Common myeloid progenitor, CD34-positive (primary cell): ENCODE measurements around the gene PTPRA.
A peak's percentile ranks its signal among the peaks of the same experiment; 100 is the strongest.

ENCODE experiments used
- CTCF ChIA-PET: fragments of 350-600 bp; sonication (Branson Sonifier 250); formaldehyde crosslinking; loops from one replicate; lab custom pipeline; 2021; ENCODE audit warnings: antibody characterized with exemption; lab: Charles Lee
- POLR2A ChIA-PET: fragments of 350-600 bp; sonication (Branson Sonifier 250); formaldehyde crosslinking; loops from one replicate; lab custom pipeline; 2021; ENCODE audit warnings: antibody characterized with exemption; lab: Charles Lee
- DNase-seq, 3 donors: peaks; one replicate each; pipeline versions ENCODE4 v3.0.0 to v3.0.0-alpha.2; 2013
- H3K27ac ChIP-seq, 2 experiments: 1 replicate in 1 of 2; 2 replicates in 1 of 2; pipeline ENCODE4 v1.7.0; 2013; ENCODE audit warnings: inconsistent platforms in 2 of 2, low read length in 2 of 2, mild to moderate bottlenecking in 2 of 2, low read depth in 1 of 2, moderate library complexity in 1 of 2; ENCODE audit not compliant: severe bottlenecking in 2 of 2, insufficient read depth in 1 of 2, poor library complexity in 1 of 2
- H3K27me3 ChIP-seq, 5 experiments: replicated peaks in 2 of 5; 1 replicate in 3 of 5; 2 replicates in 2 of 5; pipeline versions ENCODE4 v1.6.1 to v1.7.0; 2013; ENCODE audit warnings: low read length in 4 of 5, mild to moderate bottlenecking in 2 of 5, moderate library complexity in 2 of 5, inconsistent platforms in 1 of 5; ENCODE audit not compliant: insufficient read depth in 5 of 5, control insufficient read depth in 4 of 5
- H3K36me3 ChIP-seq, 4 experiments: 1 replicate in 2 of 4; 2 replicates in 2 of 4; pipeline versions ENCODE4 v1.6.1 to v1.7.0; 2013; ENCODE audit warnings: low read length in 3 of 4, control low read depth in 1 of 4, mild to moderate bottlenecking in 1 of 4; ENCODE audit not compliant: control insufficient read depth in 4 of 4, insufficient read depth in 4 of 4
- H3K4me1 ChIP-seq, 4 experiments: 1 replicate in 3 of 4; 2 replicates in 1 of 4; pipeline versions ENCODE4 v1.6.1 to v1.7.1; 2013; ENCODE audit warnings: low read length in 3 of 4, mild to moderate bottlenecking in 3 of 4, control low read depth in 1 of 4, inconsistent platforms in 1 of 4, moderate library complexity in 1 of 4; ENCODE audit not compliant: control insufficient read depth in 4 of 4, insufficient read depth in 4 of 4; ENCODE audit errors: control extremely low read depth in 1 of 4
- H3K4me3 ChIP-seq, 7 experiments: 1 replicate in 4 of 7; 2 replicates in 3 of 7; pipeline versions ENCODE4 v1.5.1 to v1.7.0; 2013; ENCODE audit warnings: mild to moderate bottlenecking in 7 of 7, low read length in 6 of 7, moderate library complexity in 6 of 7, inconsistent platforms in 2 of 7, low read depth in 2 of 7, control low read depth in 1 of 7; ENCODE audit not compliant: insufficient read depth in 4 of 7, control insufficient read depth in 1 of 7; ENCODE audit errors: extremely low read depth in 1 of 7
- H3K9me3 ChIP-seq, 5 experiments: 1 replicate in 4 of 5; 2 replicates in 1 of 5; pipeline versions ENCODE4 v1.6.1 to v1.7.1; 2013; ENCODE audit warnings: low read length in 4 of 5, mild to moderate bottlenecking in 2 of 5, inconsistent platforms in 1 of 5, low read depth in 1 of 5, moderate library complexity in 1 of 5; ENCODE audit not compliant: control insufficient read depth in 4 of 5, insufficient read depth in 2 of 5; ENCODE audit errors: control extremely low read depth in 1 of 5
- WGBS: methylation state at CpG from one replicate; pipeline ENCODE4 v1.1.5; 2013; ENCODE audit not compliant: insufficient coverage; 5-methylcytosine and 5-hydroxymethylcytosine counted together

The PTPRA gene

DNA sequence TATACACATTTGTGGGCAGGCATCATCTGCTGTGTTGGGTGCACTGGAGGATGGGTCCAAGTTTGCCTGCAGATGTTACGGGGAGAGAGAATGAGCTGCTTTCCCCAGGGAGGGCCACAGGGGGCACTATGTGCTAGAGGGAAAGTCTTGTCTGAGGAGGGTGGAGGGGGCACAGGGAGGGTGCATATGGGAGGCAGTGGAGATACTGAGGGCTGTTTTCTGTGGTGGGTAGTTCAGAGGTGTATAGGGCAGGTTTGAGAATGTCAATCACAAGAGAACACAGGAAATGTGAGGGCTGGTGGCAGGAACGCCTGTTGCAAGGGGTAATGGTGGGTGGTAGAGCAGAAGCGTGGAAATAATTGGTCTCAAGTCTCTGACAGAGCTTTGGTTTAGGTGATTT lies 7.7 kb upstream of the PTPRA start:
- POLR2A ChIA-PET = no interaction called here
- CTCF ChIA-PET = interaction anchor here (1.0 to 3.9 kb wide), 16 partner anchors 10 to 178 kb away, joined by 3 to 18 read pairs (median 4); no protein-coding TSS in a partner anchor
- Histone ChIP-seq H3K36me3 (peaks cover 3 to 54% (median 33%) of the 10 kb centered on the region in 4 experiments), H3K9me3 (no peaks in the 10 kb centered on the region), H3K27ac (no peak overlapping the region), H3K4me1 (peaks cover 2 to 35% (median 30%) of the 10 kb centered on the region in 4 experiments), H3K4me3 (no peak overlapping the region), H3K27me3 (no peaks in the 10 kb centered on the region)
- DNase-seq = peak in 2 of 3 donors; percentile 28 to 50
- 64% methylated on average over 3 of the region's 3 CpGs for WGBS

- POLR2A ChIA-PET = no interaction called here
- Histone ChIP-seq H3K9me3 (no peaks in the 10 kb centered on the region), H3K27ac (no peak overlapping the region), H3K4me3 (no peak overlapping the region), H3K4me1 (peaks cover 2 to 41% (median 36%) of the 10 kb centered on the region in 4 experiments), H3K27me3 (no peaks in the 10 kb centered on the region), H3K36me3 (peaks cover 0 to 48% (median 30%) of the 10 kb centered on the region in 4 experiments)
- CTCF ChIA-PET = interaction anchor here (0.7 to 3.9 kb wide), 9 partner anchors 11 to 134 kb away, joined by 3 to 18 read pairs (median 4); no protein-coding TSS in a partner anchor
- 97% methylated on average over 8 of the region's 11 CpGs for WGBS
- no peak for DNase-seq
These were observed 7.0 kb upstream of the PTPRA start for GRCh38 chr20:2866236-2866635.

- POLR2A ChIA-PET = no interaction called here
- CTCF ChIA-PET = interaction anchor here (0.6 to 3.9 kb wide), 13 partner anchors 12 to 180 kb away, joined by 3 to 18 read pairs (median 3); no protein-coding TSS in a partner anchor
- peak overlapping the region in 2 of 7 experiments; percentile 10 to 12 for H3K4me3 ChIP-seq
- no peaks in the 10 kb centered on the region for H3K27me3 ChIP-seq
- peak; percentile 46 to 66 (median 57) for DNase-seq
- 35% methylated on average over 10 of the region's 12 CpGs for WGBS
- H3K36me3 ChIP-seq = peaks cover 0 to 38% (median 22%) of the 10 kb centered on the region in 4 experiments
- H3K27ac ChIP-seq = no peak overlapping the region
- no peaks in the 10 kb centered on the region for H3K9me3 ChIP-seq
- H3K4me1 ChIP-seq = peaks cover 2 to 52% (median 44%) of the 10 kb centered on the region in 4 experiments
These were observed 6.0 kb upstream of the PTPRA start for GRCh38 chr20:2867081-2867864.

DNA sequence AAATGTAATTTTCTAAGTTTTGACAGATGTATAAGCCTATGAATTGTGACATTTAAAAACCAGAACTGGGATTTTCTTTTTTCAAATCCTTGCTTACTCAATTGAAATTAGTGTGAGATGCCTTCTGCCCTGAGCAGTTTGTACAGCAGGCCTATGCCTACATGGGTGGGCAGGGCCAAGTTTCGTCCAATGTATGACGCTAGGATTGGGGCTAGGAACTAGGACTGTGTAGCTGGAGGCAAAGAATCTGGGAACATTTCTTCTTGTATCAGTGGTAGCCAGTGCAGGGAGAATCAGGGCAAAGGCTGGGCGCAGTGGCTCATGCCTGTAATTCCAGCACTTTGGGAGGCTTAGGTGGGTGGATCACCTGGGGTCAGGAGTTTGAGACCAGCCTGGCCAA lies 3.9 kb upstream of the PTPRA start:
- DNase-seq = no peak
- WGBS = 93% methylated on average over 2 of the region's 3 CpGs
- ChIA-PET POLR2A (no interaction called here), CTCF (interaction anchor here (0.9 kb wide), 1 partner anchor 9 kb away, joined by 3 read pairs; no protein-coding TSS in a partner anchor)
- Histone ChIP-seq H3K4me3 (no peak overlapping the region), H3K9me3 (no peaks in the 10 kb centered on the region), H3K4me1 (peaks cover 6 to 65% (median 58%) of the 10 kb centered on the region in 4 experiments), H3K27me3 (no peaks in the 10 kb centered on the region), H3K36me3 (peaks cover 0 to 23% (median 13%) of the 10 kb centered on the region in 4 experiments), H3K27ac (no peak overlapping the region)

GRCh38 chr20:2871111-2871465 lies 2.2 kb upstream of the PTPRA start:
- Histone ChIP-seq H3K36me3 (peaks cover 0 to 6% (median 5%) of the 10 kb centered on the region in 4 experiments), H3K4me3 (peak overlapping the region in 1 of 7 experiments; percentile 18), H3K27ac (peak overlapping the region in 1 of 2 experiments; percentile 51), H3K9me3 (no peaks in the 10 kb centered on the region), H3K27me3 (no peaks in the 10 kb centered on the region), H3K4me1 (peaks cover 10 to 73% (median 60%) of the 10 kb centered on the region in 4 experiments)
- no peak for DNase-seq
- 100% methylated on average over 1 of the region's 2 CpGs for WGBS
- ChIA-PET POLR2A (no interaction called here), CTCF (interaction anchor here (1.3 to 1.7 kb wide), 2 partner anchors 128 to 131 kb away, joined by 3 to 4 read pairs; no protein-coding TSS in a partner anchor)

DNA sequence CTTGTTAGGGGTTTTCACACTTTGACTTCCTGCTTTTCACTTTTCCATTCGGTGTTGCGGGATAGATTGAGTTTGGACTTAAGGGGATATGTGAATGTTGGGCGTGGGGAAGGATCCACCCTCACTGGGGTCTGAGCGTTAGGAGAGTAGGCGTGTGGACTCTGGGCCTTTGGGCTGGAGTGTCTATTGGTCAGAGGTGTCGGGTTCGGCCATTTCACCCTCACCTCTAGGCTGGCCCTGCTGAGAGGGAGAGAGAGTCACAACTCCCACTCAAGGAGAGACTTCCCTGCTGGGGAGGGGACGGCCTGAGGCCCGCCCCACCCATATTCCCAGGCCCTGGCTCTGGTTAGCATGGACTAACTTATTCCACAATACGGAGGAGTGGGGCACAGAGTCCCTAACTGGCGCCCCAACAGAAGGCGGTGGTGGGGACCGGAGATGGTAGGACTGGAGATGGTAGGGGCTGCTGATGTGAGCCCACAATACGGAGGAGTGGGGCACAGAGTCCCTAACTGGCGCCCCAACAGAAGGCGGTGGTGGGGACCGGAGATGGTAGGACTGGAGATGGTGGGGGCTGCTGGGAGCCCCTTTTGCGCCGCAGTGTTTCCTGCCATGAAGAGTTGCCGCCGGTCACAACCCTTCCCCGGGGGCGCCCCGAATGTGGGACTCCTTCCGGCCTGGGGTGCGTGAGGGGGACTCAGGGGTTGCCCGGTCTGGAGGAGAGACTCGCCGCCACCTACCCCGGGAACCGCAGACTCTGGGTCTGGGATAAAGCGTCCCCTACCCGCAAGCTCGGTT lies 1.4 kb upstream of the PTPRA start:
- Histone ChIP-seq H3K27ac (peak overlapping the region in 1 of 2 experiments; percentile 51), H3K9me3 (no peaks in the 10 kb centered on the region), H3K4me1 (peaks cover 10 to 73% (median 54%) of the 10 kb centered on the region in 4 experiments), H3K36me3 (peaks cover 0 to 6% (median 0%) of the 10 kb centered on the region in 4 experiments), H3K27me3 (no peaks in the 10 kb centered on the region), H3K4me3 (peak overlapping the region; percentile 77 to 96 (median 85))
- ChIA-PET POLR2A (interaction anchor here (1.3 kb wide), 1 partner anchor 20 kb away, joined by 4 read pairs; no protein-coding TSS in a partner anchor), CTCF (interaction anchor here (1.3 to 1.7 kb wide), 3 partner anchors 17 to 130 kb away, joined by 3 to 5 read pairs (median 4); no protein-coding TSS in a partner anchor)
- 20% methylated on average over 24 of the region's 34 CpGs for WGBS
- DNase-seq = no peak
